ENCODE results near the gene DNAI4.
"Not testable (repeated sequence)": the region's sequence is repeated elsewhere in the genome, so short reads cannot be mapped to it uniquely, and the experiment has no call there.

The DNAI4 gene

DNA sequence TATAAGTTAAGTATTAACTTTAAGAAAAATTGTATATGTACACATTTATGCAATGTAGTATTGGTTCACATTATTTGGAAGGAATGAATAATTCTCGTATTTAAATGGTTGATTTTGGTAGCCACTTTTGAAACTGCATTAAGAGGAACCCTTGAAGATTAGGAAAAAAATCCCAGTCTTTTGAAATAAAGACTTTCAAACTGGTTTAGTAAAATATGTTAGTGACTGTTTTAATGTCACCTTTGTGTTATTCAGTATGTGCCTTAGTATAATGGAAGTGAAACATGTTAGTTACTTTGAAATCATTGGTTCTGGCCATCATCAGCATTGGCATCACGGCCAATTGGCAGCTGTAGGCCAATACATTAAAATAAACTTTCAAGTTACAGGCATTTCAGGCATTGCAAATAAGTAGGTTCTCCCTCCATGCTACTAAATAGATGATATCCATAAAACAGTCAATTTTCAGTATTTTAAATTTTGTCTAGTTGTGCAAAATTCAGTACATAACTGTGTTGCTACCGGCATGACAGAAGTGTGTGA lies 4.6 kb upstream of the DNAI4 start:
- no peak for DNase-seq

DNA sequence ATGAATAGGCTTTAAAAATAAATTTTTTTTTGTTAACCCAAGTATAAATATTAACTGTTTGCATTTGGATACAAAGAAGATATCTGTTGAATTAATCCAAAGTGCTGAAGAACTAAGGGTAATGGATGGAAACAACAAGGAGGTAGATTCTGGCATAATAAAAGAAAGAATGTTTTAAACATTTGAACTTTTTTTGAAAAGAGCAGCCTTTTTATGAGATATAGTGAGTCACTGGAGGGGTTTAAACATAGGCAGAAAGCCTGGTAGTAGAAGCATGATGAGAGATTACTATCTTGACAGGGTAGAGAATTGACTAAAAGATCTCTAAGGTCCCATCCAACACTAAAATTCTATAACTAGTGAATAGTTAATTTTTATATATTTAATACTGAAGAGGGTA lies 2.9 kb upstream of the DNAI4 start:
- no peak for DNase-seq

DNA sequence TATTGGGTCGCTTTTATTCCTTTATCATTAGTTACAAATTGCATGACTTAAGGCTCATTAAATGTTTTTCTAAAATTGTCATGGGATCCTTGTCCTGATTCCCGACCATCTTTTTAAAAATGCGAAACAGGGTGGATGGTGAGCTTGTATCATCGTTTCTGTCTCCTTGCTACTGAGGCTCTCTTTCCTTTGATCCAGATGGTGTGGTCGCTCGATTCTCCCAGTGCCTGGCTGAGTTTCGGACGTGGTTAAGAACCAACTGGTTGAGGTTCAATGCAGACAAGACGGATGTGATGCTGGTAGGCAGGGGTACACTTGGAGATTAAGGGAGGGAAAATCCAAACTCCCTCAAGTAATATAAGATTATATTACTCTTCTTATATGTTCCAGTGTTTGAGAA lies 1.3 kb upstream of the DNAI4 start:
- no peak for DNase-seq

DNA sequence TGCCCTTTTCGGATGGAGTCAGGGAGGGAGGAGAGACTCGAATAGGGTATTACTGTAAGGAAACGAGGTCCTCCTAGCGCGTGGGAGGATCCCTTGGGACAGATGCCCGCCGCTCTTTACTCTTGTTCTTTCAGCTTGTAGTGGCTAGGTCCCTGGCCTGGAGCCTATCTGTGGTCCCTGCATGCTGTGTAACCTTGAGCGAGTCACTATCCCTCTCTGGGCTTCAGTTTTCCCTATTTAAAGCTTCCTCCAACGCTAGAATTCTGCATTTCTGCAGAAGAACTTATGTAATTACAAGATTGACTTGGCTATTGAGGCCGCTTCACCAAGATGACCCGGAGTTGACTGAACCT lies 878 bp upstream of the DNAI4 start:
- no peak for DNase-seq

DNA sequence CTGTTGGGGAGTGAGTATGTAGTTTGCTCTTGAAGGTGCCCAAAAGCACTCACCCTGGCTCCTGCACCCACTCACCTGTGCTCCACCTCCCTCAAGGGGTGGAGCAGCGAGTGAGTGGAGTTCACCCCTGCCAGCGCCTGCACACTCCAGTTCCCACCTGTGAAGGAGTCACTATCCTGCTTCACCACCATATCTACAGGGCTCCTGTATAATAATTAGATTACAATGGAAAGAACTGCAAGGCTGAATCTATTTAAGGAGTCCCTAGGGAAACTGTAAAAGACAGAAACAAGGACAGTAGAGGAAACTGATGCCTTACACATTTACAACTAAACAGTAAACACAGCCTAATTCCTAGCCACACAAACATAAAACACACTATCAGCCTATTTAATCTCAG lies 4.1 kb downstream of the DNAI4 start:
- DNase-seq: no peak

DNA sequence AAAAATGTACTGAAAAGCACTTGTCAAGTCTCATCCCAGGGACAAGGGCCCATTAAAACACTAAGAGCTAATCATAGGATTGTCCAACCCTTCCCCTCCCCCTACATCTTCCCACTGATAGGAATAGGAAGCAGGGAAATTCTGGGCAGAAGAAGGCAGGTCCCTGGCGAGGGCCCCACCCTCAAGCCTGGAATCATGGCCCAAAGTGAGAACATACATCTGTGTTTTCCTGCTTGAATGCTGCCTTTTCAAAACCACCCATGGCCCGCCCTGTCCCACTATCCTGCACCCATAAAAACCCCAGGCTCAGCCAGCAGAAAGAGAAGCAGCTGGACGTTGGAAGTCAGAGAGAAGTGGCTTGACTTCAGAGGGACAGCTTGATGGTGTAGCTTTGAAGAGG lies 4.8 kb downstream of the DNAI4 start:
- no peak for DNase-seq

DNA sequence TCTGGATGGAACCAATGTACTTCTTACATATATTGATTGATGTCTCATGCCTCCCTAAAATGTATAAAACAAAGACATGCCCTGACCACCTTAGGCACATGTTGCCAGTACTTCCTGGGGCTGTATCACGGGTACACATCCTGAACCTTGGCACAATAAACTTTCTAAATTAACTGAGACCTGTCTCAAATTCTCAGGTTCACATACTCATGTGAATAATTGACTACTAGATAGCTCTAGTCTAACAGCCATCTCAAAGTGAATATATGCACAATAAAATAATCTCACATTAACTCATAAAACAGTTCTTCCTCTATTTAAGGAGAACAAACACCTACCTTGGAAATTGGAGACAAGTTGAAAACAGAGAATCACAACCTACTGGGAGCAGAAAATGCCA lies 5.6 kb downstream of the DNAI4 start:
- DNase-seq: no peak

DNA sequence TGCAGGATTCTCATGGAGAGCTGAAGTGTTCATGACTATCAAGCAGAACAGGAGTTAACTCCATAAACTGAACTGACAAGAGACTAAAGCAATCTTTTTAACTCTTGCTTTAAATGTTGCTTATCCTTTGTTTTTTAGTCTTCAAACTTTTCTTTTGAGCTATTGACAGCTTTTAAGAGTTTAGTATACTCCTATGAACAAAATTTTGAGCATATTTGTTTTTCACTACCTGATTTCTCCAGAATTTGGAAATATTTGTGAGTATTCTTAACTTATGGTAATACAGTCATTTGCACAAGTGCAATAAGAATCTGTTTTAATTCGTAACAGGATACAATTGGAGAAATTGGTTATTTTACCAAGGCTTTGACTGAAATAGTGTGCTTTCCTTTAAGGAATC lies 7.2 kb downstream of the DNAI4 start:
- no peak for DNase-seq

DNA sequence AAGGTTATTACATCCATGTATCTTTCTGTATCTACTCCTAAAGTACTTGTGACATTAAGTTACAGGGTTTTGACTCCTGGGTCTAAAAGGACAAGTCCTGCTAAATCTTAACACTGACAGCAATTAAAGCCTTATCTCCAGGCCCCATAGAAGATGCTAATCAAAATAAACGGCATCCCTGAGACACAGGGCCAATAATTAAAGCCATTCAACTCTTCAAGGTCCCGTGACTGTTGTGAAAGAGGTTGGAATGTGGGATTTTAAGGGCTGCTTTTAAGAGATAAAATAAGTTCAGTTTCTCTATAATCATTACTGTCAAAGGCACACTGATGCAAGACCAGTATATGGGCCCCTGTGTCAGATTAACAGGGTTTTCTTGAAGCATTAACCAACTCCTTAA lies 8.3 kb downstream of the DNAI4 start:
- no peak for DNase-seq

DNA sequence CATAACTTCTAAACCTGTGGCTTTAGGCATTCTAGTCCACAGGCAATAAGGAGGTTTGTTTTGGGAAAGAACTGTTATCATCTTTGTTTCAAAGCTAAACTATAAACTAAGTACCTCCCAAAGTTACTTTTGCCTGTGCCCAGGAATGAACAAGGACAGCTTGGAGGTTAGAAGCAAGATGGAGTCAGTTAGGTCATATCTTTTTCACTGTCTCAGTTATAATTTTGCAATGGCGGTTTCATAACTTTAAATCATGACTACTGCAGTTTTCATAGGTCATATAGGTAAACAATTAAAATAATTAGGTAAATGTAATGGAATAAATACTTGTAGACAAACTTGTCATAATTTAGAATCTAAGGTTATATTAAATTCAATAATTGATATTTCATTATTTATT lies 9.5 kb downstream of the DNAI4 start:
- DNase-seq: not testable (repeated sequence)

DNA sequence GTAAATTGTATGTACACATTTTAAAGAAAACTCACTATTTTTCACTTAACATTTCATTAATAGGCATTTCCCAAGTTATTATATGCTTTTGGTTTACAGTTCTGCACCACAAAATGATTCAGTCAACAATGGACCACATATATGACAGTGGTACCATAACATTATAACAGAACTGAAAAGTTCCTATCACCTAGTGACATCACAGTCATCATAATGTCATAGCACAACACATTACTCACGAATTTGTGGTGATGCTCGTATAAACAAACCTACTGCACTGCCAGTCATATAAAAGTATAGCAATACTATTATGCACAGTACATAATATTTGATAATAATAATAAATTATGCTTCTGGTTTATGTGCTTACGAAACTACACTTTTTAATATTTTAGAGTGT lies 30.9 kb downstream of the DNAI4 start:
- no peak for DNase-seq

DNA sequence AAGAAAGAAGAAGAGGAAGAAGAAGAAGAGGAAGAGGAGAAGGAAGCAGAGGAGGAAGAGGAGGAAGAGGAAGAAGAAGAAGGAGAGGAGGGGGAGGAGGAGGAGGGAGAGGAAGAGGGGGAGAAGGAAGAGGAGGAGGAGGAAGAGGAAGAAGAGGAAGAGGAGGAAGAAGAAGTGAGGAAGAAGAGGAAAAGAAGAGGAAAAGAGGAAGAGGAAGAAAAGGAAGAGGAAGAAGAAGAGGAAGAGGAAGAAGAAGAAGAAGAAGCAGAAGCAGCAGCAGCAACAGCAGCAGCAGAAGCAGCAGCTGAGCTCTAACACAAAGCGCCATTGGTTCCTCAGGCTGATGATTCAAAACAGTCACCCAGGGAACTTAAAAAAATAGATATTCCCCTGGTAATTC lies 34.0 kb downstream of the DNAI4 start:
- no peak for DNase-seq

DNA sequence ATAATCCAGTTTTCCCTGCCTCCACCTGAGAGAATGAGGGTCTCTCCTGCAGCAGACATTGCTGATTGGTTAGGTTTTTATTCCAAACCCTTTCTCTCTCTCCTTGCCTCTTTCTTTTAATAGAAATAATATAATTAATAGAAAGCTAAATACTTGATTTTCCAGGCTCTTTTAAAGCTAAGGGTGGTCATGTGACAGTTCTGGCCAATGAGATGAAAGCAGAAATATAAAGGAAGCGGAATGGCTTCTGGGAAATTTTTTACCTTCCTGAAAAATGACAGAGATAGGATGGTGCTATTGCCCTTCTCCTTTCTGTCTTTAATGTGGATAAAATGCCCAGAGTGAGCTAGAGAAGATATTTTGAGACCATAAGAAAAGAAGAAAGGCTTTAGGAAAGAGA lies 35.6 kb downstream of the DNAI4 start:
- DNase-seq: no peak

DNA sequence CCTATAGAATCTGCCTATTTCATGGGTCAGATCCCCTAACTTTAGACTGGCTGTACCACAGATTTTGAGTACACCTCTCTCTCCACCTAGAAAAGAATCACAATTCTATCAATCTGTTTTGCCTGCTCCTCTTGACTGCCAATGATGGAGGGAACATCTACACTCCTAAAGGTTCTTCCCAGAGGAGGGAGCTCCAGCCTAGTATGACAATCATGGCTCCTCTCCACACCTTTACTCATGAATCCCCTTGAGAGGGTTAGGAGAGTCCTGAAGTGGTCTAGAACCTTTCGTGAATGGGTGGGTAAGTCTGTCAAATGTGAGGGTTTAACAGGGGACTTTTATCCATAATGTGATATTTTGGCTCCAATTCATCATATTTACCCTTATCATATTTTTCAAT lies 48.0 kb downstream of the DNAI4 start:
- DNase-seq: no peak

DNA sequence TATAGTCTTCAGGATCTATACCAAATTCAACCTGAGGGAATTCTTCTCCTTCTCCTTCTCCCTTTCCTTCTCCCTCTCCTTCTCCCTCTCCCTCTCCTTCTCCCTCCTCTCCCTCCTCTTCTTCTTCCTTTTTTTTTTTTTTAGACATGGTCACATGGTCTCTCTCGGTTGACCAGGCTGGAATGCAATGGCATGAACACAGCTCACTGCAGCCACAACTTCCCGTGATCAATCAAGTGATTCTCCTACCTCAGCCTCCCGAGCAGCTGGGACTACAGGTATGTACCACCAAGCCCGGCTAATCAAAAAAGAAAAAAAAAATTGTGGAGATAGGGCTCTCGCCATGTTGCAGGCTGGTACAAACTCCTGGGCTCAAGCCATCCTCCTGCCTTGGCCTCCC lies 51.5 kb downstream of the DNAI4 start:
- DNase-seq: no peak

DNA sequence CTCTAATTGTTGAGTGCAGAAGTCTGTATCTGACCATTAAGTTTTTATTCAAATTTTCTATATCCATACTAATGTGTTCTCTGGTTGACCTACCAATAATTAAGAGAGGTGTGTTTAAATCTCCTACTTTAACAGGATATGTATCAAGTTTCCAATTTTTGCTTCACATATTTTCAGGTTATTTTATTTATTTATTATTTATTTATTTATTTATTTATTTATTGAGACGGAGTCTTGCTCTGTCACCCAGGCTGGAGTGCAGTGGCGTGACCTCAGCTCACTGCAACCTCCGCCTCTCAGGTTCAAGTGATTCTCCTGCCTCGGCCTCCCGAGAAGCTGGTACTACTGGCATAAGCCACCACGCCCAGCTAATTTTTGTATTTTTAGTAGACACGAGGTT lies 52.6 kb downstream of the DNAI4 start:
- DNase-seq: not testable (repeated sequence)

DNA sequence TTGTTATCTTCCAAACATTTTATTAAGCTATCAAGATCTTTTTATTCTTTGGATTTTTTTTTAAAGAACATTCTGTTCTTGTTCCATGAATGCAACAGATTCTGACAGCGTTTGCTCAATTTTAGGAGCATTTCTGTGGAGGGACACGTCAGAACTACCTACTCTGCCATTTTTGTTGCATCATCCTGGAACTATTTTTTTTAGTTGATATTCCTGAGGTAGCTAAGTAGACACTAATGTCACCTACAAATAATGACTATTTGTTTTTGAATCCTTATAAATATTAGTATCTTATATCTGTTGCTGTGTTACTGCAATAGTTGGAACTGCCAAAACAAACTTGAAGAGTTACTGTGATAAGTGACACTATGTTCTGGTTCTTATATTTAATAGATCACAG lies 57.2 kb downstream of the DNAI4 start:
- no peak for DNase-seq

DNA sequence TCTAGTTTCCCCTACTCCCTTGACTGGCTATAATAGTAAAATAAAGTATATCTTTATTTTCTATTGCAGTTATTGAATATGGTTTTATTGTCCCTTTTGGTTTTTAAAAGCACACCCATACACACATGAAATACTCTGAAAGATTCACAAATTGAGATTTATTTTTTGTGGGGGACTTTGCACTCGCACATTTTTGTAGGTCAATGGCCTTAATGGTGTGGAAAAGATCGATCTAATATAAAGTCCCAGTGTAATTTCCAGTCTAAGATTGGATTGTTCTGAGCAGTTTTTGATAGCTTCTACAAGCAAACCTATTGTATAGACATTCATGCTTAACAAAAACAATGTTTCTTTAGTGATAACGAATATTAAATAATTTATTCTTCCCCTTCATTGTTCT lies 64.1 kb downstream of the DNAI4 start:
- no peak for DNase-seq

DNA sequence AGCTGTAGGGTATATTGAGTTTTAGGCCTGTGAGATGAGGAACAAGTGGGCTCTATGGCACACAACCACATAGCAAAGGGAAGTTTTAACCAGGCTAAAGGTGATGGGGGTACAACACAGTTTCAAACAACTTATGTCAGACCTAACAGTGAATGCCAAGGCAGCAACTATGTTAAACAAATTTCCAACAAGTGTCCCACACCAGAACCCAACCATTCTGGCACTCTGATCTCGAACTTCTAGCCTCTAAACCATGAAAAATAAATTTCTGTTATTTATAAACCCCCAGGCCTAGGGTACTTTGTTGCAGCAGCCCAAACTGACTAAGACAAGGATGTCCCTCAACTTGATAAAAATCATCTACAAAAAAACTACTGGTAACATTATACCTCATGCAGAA lies 71.3 kb downstream of the DNAI4 start:
- no peak for DNase-seq

DNA sequence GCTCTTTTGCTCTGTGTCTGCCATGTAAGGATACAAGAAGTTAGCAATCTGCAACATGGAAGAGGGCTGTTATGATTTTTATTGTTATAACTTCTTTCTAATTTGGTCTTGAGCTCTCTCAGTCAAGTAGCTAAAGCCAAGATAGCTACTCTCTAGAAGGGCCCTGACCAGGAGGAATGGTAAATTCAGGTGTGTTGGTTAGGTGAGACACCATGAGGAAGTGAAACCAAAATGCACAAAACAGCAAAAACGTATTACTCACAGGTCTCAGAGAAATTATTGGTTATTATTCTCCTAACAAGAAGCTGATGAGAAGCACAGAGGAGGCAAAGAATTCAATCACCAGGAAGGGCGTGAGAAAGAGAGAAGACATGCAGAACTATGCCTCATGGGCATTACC lies 71.8 kb downstream of the DNAI4 start:
- no peak for DNase-seq

DNA sequence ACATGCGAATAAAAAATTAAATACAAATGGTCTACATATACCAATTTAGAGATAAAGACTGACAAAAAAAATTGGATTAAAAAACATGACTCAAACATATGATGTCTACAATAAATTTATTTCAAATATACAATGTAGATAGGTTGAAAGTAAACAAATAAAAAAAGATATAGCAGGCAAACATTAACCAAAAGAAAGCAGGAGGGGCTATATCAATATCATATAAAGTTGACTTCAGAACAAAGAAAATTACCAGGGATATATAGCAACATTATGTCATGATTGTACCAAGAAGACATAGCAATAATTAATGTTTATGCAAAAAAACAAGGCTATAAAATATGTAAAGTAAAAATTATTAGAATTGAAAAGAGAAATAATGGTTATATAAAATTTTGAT lies 73.7 kb downstream of the DNAI4 start:
- no peak for DNase-seq

DNA sequence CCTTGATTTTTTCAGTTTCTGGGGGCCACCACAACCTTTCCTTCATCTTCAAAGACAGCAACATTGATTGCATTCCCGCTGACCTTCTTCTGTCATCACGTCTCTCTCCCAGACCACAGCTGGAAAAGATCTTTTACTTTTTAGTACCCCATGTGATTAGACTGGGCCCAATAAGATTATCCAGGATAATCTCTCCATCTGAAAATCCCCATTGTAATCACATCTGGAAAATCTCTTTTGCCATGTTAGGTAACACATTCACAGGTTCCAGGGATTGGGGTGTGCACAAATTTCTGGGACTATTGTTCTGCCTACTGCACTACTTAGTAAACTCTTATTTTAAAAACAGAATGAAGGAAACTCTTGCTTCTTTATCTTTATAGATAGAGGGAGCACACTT lies 76.5 kb downstream of the DNAI4 start:
- no peak for DNase-seq

DNA sequence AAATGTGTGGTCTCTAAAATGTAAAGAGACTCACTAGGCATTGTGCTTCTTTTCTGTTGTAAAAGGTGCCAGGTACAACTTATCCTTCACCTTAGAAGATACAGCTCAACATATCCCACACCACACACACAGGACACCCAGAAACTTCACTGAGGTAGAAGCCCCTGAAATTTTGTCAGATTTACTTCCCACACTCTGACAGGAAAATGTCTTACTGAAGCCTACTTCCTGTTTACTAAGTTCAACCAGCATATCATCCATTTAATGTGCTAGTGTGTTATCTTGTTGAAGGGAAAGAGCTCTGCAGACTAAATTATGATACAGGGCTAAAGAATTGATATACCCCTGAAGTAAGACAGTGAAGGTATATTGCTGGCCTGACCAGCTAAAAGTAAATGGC lies 83.7 kb downstream of the DNAI4 start:
- DNase-seq: no peak

DNA sequence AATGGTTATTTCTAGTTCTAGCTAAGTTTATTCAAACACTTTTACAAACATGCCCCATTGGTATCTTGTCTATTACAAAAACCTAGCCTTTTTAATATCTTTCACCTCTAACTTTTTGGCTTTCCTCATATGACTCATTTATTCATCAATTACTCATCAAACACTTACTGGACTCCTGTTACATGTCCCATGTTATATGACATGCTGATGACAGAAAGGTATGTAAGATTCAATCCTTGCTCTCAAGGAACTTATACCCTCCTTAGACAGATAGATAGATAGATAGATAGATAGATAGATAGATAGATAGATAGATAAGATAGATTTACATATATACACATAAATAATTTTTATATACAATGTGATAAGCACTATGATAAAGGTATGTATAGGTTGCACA lies 89.7 kb downstream of the DNAI4 start:
- no peak for DNase-seq

DNA sequence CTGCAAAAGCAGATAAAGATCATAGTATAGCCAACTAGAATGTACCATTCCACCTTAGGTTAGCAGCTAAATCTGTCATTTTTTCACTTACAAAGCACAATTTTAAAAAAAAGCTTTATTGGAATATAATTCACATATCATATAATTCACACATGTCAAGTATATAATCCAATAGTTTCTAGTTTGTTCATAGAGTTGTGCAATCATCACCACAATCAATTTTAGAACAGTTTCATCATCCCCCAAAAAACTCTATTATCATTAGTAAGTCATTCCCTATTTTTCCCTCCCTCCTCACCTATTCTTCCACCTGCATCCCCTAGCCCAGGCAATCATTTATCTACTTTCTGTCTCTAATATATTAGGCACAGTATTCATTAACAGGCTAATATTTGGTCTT lies 91.5 kb downstream of the DNAI4 start:
- no peak for DNase-seq

DNA sequence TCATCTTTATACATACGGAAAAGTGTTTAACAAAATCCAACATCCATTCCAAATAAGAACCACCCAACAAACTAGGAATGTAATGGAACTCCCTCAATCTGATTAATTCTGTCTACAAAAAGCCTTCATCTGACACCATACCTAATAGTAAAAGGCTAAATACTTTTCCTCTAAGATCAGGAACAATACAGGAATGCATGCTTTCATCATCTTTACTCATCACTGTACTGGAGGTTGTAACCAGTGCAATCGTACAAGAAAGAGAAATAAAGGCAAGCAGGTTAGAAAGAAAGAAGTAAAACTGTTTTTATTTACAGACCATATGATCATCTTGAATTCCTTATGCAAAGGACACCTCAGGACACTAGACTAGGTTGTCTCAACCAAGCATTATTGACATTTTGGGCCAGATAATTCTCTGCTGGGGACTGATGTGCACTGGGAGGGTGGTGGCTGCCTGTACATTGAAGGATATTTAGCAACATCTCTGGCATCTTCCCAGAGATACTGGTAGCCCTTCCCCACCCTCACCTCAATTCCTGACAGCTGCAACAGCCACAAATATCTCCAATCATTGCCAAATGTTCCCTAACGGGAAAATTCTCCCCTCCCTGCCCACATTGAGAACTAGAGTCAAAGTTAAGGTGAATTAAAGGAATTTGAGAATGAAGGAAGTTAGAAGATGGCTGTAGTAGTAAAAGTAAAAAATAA lies 93.0 kb downstream of the DNAI4 start:
- DNase-seq: no peak
